NCI-H345 (cell line): ENCODE results near the gene KIFAP3.
"Not testable (repeated sequence)": the region's sequence is repeated elsewhere in the genome, so short reads cannot be mapped to it uniquely, and the experiment has no call there.

ENCODE experiments used
- DNase-seq: peaks from one replicate; lab custom pipeline; 2025; lab: John Stamatoyannopoulos, UW

The KIFAP3 gene

DNA sequence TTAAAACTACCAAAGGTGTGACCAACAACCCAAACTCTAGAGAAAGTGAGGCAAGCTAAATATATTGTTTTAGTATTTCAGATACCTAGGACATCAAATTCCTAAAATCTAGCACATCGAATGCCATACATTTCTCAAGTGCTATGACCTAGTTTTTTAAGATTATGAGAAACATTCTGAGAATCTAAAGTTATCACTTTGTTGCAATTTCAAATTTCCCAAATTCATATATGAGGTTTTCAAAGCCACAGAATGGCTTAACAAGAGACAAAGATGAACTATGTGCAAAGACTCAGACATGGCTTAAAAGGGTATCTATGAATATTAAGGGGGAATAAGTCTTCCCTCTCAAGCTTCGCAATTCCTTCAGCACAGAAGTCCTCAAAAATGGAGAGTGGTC, 187.6 kb downstream of the KIFAP3 start:
- no peak for DNase-seq

- no peak for DNase-seq
Observed at GRCh38 chr1:169886422-169886821, 188.1 kb downstream of the KIFAP3 start.

- no peak for DNase-seq
Observed at GRCh38 chr1:169885207-169885606, 189.3 kb downstream of the KIFAP3 start.

- DNase-seq = no peak
Observed at GRCh38 chr1:169884634-169885033, 189.9 kb downstream of the KIFAP3 start.

- DNase-seq = no peak
Observed at GRCh38 chr1:169882039-169882511, 192.4 kb downstream of the KIFAP3 start.

- DNase-seq = no peak
Observed at GRCh38 chr1:169879034-169879840, 195.3 kb downstream of the KIFAP3 start.

- DNase-seq = no peak
Observed at GRCh38 chr1:169878498-169878897, 196.0 kb downstream of the KIFAP3 start.

- DNase-seq = no peak
Observed at GRCh38 chr1:169877800-169878491, 196.5 kb downstream of the KIFAP3 start.

DNA sequence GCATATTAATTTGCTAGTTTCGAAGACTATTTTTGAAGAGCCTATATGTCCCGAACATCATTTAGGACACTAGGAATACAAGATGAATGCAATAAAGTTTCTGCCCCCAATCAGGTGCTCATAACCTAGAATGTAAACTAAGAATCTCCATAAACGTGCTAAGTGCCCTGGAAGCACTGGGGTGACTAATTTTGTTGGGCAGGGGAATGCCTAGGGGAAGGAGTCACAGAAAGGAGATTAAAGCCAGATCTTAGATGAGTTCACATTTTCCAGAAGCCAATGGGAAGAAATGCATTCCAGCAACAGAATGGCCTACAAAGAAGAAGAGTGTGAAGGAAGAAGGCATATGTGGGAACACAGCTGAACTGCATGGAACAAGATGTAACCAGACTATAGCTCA, 200.3 kb downstream of the KIFAP3 start:
- no peak for DNase-seq

DNA sequence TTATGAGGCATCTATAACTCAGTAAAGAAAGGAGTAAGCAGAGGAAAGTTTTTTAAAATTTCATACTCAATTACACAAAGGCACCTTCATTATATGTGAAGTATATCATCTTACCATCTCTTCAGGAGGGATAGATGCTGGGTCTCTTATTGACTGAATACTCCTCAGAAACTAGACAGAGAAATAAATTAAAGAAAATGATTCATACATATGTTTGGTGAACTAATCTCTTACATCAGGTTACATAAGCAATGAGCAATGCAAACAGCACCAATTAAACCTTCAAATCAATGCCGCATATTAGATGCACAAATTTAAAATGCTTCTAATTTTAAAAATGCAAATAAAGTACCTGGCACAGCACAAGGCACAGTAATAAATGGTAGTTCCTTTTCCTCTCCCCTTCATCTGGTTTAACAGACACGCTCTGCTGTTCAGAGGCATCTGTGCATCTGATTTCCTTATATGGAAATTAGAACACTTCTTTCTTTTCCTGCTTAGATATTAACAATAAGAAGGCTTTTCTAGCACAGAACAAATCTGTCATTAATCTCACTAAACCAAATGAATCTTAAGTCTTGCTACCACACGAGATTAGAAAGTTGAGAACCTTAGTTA, 200.8 kb downstream of the KIFAP3 start:
- no peak for DNase-seq

GRCh38 chr1:169872906-169873305, 201.6 kb downstream of the KIFAP3 start:
- no peak for DNase-seq

DNA sequence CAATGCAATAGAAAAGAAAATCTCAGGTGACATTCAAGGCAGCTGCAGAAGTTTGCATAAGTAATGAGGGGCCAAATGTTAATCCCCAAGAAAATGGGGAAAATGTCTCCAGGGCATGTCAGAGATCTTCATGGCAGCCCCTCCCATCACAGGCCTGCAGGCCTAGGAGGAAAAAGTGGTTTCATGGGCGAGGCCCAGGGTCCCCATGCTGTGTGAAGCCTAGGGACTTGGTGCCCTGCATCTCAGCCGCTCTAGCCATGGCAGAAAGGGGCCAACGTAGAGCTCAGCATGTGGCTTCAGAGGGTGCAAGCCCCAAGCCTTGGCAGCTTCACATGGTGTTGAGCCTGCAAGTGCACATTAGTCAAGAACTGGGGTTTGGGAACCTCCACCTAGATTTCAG, 202.5 kb downstream of the KIFAP3 start:
- not testable (repeated sequence) for DNase-seq
